Renal cortex interstitium (tissue), 15 donors: ENCODE results near the gene COQ9. TPM values are rescaled to one million over a fixed set of nuclear protein-coding genes. Genes with fewer than 3 reads are reported as not detected.
"Not testable (repeated sequence)": the region's sequence is repeated elsewhere in the genome, so short reads cannot be mapped to it uniquely, and the experiment has no call there.

Experiments
- DNase-seq, 11 donors: peaks; one replicate each; pipeline ENCODE4 v3.0.0-alpha.2; 2013; ENCODE audit warnings: low read depth in 9 of 11, low spot score in 4 of 11; ENCODE audit errors: extremely low read depth in 1 of 11
- long read RNA-seq, 16 experiments: transcript quantifications; one replicate each; lab custom pipeline, GENCODE V29; 2026
- polyA plus RNA-seq, 3 donors: library from polyadenylated mRNA; unstranded; fragments of 120-200 nt; gene quantifications; one replicate each; pipeline ENCODE4 v1.2.1, GENCODE V29; 2013; ENCODE audit not compliant: insufficient read length in 3 of 3

The COQ9 gene
- 100 to 1,000 TPM in 1 of 3 donors, 10 to 100 TPM in 2; 94.3 to 108 (median 96.0) TPM for polyA plus RNA-seq
- long read RNA-seq, donor 1, transcript COQ9-201 (9 exons, 1,677 nt): major isoform, 19 of 32 reads
- long read RNA-seq, donor 1, partial matches to known transcripts: 5 of 32 reads
- long read RNA-seq, donor 1, other reads (novel, unspliced or antisense): 0 of 32 reads
- long read RNA-seq, donor 2, transcript COQ9-201 (9 exons, 1,677 nt): major isoform, 23 of 35 reads
- long read RNA-seq, donor 2, partial matches to known transcripts: 6 of 35 reads
- long read RNA-seq, donor 2, other reads (novel, unspliced or antisense): 0 of 35 reads
- long read RNA-seq, donor 3, transcript COQ9-216 (4 exons, 1,118 nt): minor isoform, 7 of 70 reads
- long read RNA-seq, donor 3, transcript COQ9-201 (9 exons, 1,677 nt): major isoform, 50 of 70 reads
- long read RNA-seq, donor 3, partial matches to known transcripts: 12 of 70 reads
- long read RNA-seq, donor 3, other reads (novel, unspliced or antisense): 0 of 70 reads
- long read RNA-seq, donor 4, transcript COQ9-216 (4 exons, 1,118 nt): minor isoform, 5 of 31 reads
- long read RNA-seq, donor 4, transcript COQ9-201 (9 exons, 1,677 nt): major isoform, 21 of 31 reads
- long read RNA-seq, donor 4, partial matches to known transcripts: 0 of 31 reads
- long read RNA-seq, donor 4, other reads (novel, unspliced or antisense): 0 of 31 reads
- long read RNA-seq, donor 5: 0 reads
- long read RNA-seq, donor 6, transcript COQ9-201 (9 exons, 1,677 nt): major isoform, 31 of 56 reads
- long read RNA-seq, donor 6, transcript COQ9-216 (4 exons, 1,118 nt): minor isoform, 5 of 56 reads
- long read RNA-seq, donor 6, partial matches to known transcripts: 14 of 56 reads
- long read RNA-seq, donor 6, other reads (novel, unspliced or antisense): 0 of 56 reads
- long read RNA-seq, donor 7, transcript COQ9-201 (9 exons, 1,677 nt): major isoform, 33 of 59 reads
- long read RNA-seq, donor 7, transcript COQ9-216 (4 exons, 1,118 nt): minor isoform, 10 of 59 reads
- long read RNA-seq, donor 7, partial matches to known transcripts: 14 of 59 reads
- long read RNA-seq, donor 7, other reads (novel, unspliced or antisense): 0 of 59 reads
- long read RNA-seq, donor 8: 0 reads
- long read RNA-seq, donor 9, transcript COQ9-216 (4 exons, 1,118 nt): minor isoform, 7 of 51 reads
- long read RNA-seq, donor 9, transcript COQ9-201 (9 exons, 1,677 nt): major isoform, 32 of 51 reads
- long read RNA-seq, donor 9, partial matches to known transcripts: 5 of 51 reads
- long read RNA-seq, donor 9, other reads (novel, unspliced or antisense): 0 of 51 reads
- long read RNA-seq, donor 10, transcript COQ9-201 (9 exons, 1,677 nt): major isoform, 30 of 51 reads
- long read RNA-seq, donor 10, transcript COQ9-216 (4 exons, 1,118 nt): minor isoform, 12 of 51 reads
- long read RNA-seq, donor 10, partial matches to known transcripts: 5 of 51 reads
- long read RNA-seq, donor 10, other reads (novel, unspliced or antisense): 0 of 51 reads
- long read RNA-seq, donor 11, transcript COQ9-201 (9 exons, 1,677 nt): major isoform, 15 of 22 reads
- long read RNA-seq, donor 11, transcript COQ9-216 (4 exons, 1,118 nt): minor isoform, 5 of 22 reads
- long read RNA-seq, donor 11, partial matches to known transcripts: 0 of 22 reads
- long read RNA-seq, donor 11, other reads (novel, unspliced or antisense): 0 of 22 reads
- long read RNA-seq, donor 12, transcript COQ9-201 (9 exons, 1,677 nt): major isoform, 8 of 14 reads
- long read RNA-seq, donor 12, partial matches to known transcripts: 0 of 14 reads
- long read RNA-seq, donor 12, other reads (novel, unspliced or antisense): 0 of 14 reads
- long read RNA-seq, donor 13: 0 reads
- long read RNA-seq, donor 14, transcript COQ9-201 (9 exons, 1,677 nt): major isoform, 26 of 38 reads
- long read RNA-seq, donor 14, transcript COQ9-216 (4 exons, 1,118 nt): minor isoform, 7 of 38 reads
- long read RNA-seq, donor 14, partial matches to known transcripts: 0 of 38 reads
- long read RNA-seq, donor 14, other reads (novel, unspliced or antisense): 0 of 38 reads
- long read RNA-seq, donor 15, transcript COQ9-201 (9 exons, 1,677 nt): major isoform, 9 of 16 reads
- long read RNA-seq, donor 15, partial matches to known transcripts: 0 of 16 reads
- long read RNA-seq, donor 15, other reads (novel, unspliced or antisense): 0 of 16 reads
- long read RNA-seq, donor 16, transcript COQ9-216 (4 exons, 1,118 nt): minor isoform, 17 of 109 reads
- long read RNA-seq, donor 16, transcript COQ9-215 (5 exons, 1,027 nt): minor isoform, 5 of 109 reads
- long read RNA-seq, donor 16, transcript COQ9-201 (9 exons, 1,677 nt): major isoform, 61 of 109 reads
- long read RNA-seq, donor 16, transcript COQ9-209 (3 exons, 1,827 nt): minor isoform, 5 of 109 reads
- long read RNA-seq, donor 16, partial matches to known transcripts: 21 of 109 reads
- long read RNA-seq, donor 16, other reads (novel, unspliced or antisense): 0 of 109 reads

GRCh38 chr16:57447186-57447962, at the start of gene COQ9, which contains the start of gene CIAPIN1:
COQ9 (plus strand) TSS chr16:57447479; CDS start chr16:57447506, 27 bp downstream.
CIAPIN1 (minus strand) TSS chr16:57447385; CDS start chr16:57440928, 6,457 bp downstream.
- peak; percentile 87 to 94 (median 91) for DNase-seq

GRCh38 chr16:57397493-57397892, 49.8 kb upstream of the COQ9 start:
- DNase-seq: not testable (repeated sequence)

GRCh38 chr16:57401943-57402640, 45.2 kb upstream of the COQ9 start:
- no peak for DNase-seq

GRCh38 chr16:57403965-57404817, 43.1 kb upstream of the COQ9 start, which contains the start of gene CCL17:
CCL17 (plus strand) TSS chr16:57404767; CDS start chr16:57413933, 9,166 bp downstream.
- no peak for DNase-seq

GRCh38 chr16:57405097-57405496, 42.2 kb upstream of the COQ9 start:
- no peak for DNase-seq

GRCh38 chr16:57406881-57407280, 40.4 kb upstream of the COQ9 start:
- no peak for DNase-seq

DNA sequence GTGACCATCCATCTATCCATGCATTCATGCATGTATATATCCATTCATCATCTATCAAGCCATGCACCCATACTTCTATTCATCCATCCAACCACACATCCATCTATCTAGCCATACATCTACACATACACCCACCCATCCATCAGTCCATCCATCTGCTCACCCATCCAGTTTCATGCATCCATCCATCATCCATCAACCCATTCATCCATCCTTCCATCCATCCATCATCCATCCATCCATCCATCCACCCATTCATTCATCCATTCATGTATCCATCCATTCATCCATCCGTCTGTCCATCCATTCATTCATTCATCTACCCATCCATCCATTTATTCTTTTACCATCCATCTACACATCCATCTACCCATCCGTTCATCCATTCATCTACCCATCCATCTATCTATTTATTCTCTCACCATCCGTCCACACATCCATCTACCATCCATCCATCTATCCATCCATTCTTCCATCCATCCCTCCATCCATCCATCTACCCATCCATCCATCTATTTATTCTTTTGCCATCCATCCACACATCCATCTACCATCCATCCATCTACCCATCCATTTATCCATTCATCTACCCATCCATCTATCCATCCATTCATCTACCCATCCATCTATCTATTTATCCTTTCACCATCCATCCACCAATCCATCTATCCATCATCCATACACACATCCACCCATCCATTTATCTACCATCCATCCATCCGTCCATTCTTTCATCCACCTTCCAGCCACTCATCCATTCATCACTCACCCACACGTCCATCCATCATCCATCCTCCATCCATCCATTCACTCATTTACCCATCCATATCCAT, 39.5 kb upstream of the COQ9 start:
- no peak for DNase-seq

DNA sequence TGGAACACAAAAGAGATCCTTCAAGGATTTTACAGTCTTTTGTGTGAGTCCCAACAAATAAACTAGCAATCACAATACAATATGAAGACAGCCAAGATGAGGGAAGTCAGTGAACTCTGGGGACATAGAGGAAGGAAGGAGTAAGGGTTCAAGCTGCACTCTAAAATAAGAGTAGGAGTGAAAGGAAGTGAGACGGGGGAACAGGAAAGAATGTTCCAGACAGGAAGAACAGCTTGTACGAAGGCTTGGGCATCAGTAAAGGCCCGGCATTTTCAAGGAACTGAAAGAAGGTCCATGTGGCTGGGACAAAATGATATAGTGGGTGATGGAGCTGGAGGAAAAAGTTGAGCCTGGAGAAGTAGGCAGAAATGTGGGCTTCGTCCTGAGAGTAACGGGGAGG, 38.2 kb upstream of the COQ9 start:
- DNase-seq: no peak

- no peak for DNase-seq
These were observed 37.2 kb upstream of the COQ9 start for GRCh38 chr16:57409870-57410587.

- no peak for DNase-seq
These were observed 35.8 kb upstream of the COQ9 start for GRCh38 chr16:57411362-57411976.

- no peak for DNase-seq
These were observed 34.7 kb upstream of the COQ9 start for GRCh38 chr16:57412584-57412983.

DNA sequence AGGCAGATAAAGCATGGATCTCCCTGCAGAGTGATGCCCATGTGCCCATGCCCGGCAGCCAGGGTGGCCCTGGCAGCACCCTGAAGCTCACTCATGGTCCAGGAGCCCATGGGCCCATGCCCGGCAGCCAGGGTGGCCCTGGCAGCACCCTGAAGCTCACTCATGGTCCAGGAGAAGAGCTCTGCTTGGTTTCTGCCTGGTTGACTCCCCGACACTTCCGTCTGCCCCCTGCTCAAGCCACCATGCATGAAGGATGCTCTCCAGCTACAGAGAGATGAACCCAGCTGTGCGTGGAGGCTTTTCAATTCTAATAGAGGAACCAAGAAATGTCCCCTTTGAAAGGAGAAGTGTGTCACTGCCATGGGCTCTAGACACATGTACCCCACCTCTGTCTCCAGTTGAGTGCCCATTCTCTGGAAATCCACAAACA, 34.0 kb upstream of the COQ9 start:
- DNase-seq: no peak
